Testis (tissue), 3 donors: ENCODE measurements around the gene ABCD4. TPM values are rescaled to one million over a fixed set of nuclear protein-coding genes. Genes with fewer than 3 reads are reported as not detected.

Experiments
- DNase-seq: peaks from one replicate; pipeline ENCODE4 v3.0.0-alpha.2; 2019
- H3K27ac ChIP-seq, 2 donors: fragments of 200-600 bp; sonication (generic); one replicate each; pipeline ENCODE4 v1.5.1; 2019
- H3K27me3 ChIP-seq: fragments of 200-600 bp; sonication (generic); one replicate; pipeline ENCODE4 v1.5.1; 2019
- H3K36me3 ChIP-seq: fragments of 200-600 bp; sonication (generic); one replicate; pipeline ENCODE4 v1.5.1; 2017; ENCODE audit warnings: low read depth; ENCODE audit errors: missing control alignments
- H3K4me1 ChIP-seq: fragments of 200-600 bp; sonication (generic); one replicate; pipeline ENCODE4 v1.5.1; 2019
- H3K4me3 ChIP-seq, 2 donors: fragments of 200-600 bp; sonication (generic); one replicate each; pipeline ENCODE4 v1.5.1; 2017 to 2019
- H3K9me3 ChIP-seq: fragments of 200-600 bp; sonication (generic); one replicate; pipeline ENCODE4 v1.5.1; 2017
- POLR2A ChIP-seq: fragments of 450-650 bp; IDR thresholded peaks from one replicate; pipeline ENCODE4 v1.6.1; 2017; ENCODE audit warnings: antibody characterized with exemption, mild to moderate bottlenecking, moderate library complexity
- WGBS, 2 donors: methylation state at CpG; one replicate each; pipeline ENCODE4 v1.1.5; 2018; 5-methylcytosine and 5-hydroxymethylcytosine counted together
- intact Hi-C: fragments of 100-400 bp; cut with DNase I; formaldehyde crosslinking; loops from one replicate; pipeline ENCODE4 v1.15.1; 2023; ENCODE audit warnings: low total_unique reads
- polyA plus RNA-seq: library from polyadenylated mRNA; stranded (reverse); fragments of 350-450 nt; fragmentation: Illumina TruSeq; extraction: RNeasy Lipid Tissue Mini Kit (QIAGEN cat#74804); gene quantifications from one replicate; pipeline ENCODE4 v1.2.3, GENCODE V29; 2014; ENCODE audit warnings: low read depth, low replicate concordance; ENCODE audit not compliant: insufficient read depth
- total RNA-seq, 2 donors: library from RNA; depleted of rRNA; stranded (reverse); fragments of >200 nt; gene quantifications; one replicate each; pipeline ENCODE4 v1.2.3, GENCODE V29; 2016
- TF ChIP-seq, protein P1 (sequence below), 3 experiments: fragments of 450-650 bp in 2 of 3; fragments of 200-600 bp in 1 of 3; sonication (generic) in 1 of 3; IDR thresholded peaks; one replicate each; pipeline ENCODE4 v1.5.1; 2016 to 2019; ENCODE audit warnings: antibody characterized with exemption in 3 of 3, mild to moderate bottlenecking in 2 of 3, moderate library complexity in 1 of 3

Gene ABCD4
- total and polyA plus RNA-seq, 3 donors from 2014 or later = 53.8 to 89.4 (median 86.7) TPM

DNA sequence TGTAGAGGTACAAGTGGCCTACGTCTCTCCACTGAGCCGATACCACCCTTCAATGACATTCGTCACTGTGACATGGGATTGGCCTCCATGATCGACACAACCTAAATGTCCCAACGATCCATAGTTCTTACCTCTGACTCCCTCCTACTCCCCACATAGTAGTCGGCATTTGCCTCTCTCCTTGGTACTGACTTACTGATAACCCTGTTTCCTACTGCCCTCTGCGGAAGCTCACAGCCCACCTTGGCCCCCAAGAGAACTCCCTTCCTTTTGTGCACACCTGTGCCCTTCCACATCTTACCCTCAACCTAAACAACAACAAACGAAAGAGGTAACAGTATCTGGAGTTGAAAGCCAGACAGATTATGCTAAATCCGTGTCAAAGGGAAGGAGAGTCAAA lies 39.6 kb downstream of the ABCD4 start:
- Histone ChIP-seq H3K4me1 (no peaks in the 10 kb centered on the region), H3K4me3 (no peak overlapping the region), H3K36me3 (no peaks in the 10 kb centered on the region), H3K9me3 (no peaks in the 10 kb centered on the region), H3K27ac (no peak overlapping the region), H3K27me3 (no peaks in the 10 kb centered on the region)
- no peak for DNase-seq
- intact Hi-C loops = no loop called here
- TF ChIP-seq, protein P1, sequence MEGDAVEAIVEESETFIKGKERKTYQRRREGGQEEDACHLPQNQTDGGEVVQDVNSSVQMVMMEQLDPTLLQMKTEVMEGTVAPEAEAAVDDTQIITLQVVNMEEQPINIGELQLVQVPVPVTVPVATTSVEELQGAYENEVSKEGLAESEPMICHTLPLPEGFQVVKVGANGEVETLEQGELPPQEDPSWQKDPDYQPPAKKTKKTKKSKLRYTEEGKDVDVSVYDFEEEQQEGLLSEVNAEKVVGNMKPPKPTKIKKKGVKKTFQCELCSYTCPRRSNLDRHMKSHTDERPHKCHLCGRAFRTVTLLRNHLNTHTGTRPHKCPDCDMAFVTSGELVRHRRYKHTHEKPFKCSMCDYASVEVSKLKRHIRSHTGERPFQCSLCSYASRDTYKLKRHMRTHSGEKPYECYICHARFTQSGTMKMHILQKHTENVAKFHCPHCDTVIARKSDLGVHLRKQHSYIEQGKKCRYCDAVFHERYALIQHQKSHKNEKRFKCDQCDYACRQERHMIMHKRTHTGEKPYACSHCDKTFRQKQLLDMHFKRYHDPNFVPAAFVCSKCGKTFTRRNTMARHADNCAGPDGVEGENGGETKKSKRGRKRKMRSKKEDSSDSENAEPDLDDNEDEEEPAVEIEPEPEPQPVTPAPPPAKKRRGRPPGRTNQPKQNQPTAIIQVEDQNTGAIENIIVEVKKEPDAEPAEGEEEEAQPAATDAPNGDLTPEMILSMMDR (IDR thresholded peaks at IDR 0.05) = no peak
- no peak for TF ChIP-seq POLR2A
- WGBS, 2 donors = 81 to 83% methylated on average over 9 of the region's 9 CpGs

- 90 to 94% methylated on average over 8 to 9 of the region's 9 CpGs for WGBS, 2 donors
- TF ChIP-seq POLR2A = no peak
- TF ChIP-seq, protein P1 (IDR thresholded peaks at IDR 0.05) = no peak
- intact Hi-C loops = no loop called here
Observed at GRCh38 chr14:74262076-74262475, 40.7 kb downstream of the ABCD4 start.

DNA sequence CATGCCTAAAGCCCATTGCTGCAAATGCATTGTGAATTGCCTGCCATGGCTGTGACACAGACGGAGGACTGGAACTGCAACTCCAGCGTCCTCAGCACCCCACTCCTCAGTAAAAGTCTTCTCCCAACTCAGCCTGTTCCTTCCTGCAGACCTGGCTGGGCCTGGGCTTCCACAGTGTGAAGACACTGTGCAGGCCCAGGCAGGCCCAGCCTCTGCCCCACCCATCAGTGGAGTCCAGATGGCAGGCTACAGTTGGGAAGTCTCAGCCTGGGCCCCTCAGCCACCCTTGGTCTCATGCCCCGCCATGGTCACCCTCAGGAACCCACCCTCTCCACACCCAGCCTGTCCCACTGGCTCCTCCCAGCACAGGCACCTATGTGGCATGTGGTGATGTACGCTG lies 41.4 kb downstream of the ABCD4 start:
- no peaks in the 10 kb centered on the region for H3K36me3 ChIP-seq
- H3K9me3 ChIP-seq = no peaks in the 10 kb centered on the region
- no peak for DNase-seq
- H3K4me3 ChIP-seq = no peak overlapping the region
- no peaks in the 10 kb centered on the region for H3K27me3 ChIP-seq
- no peak for TF ChIP-seq POLR2A
- TF ChIP-seq, protein P1 (IDR thresholded peaks at IDR 0.05) = no peak
- peaks cover 4% of the 10 kb centered on the region for H3K4me1 ChIP-seq
- intact Hi-C loops = no loop called here
- WGBS, 2 donors = 78 to 85% methylated on average over 2 to 4 of the region's 4 CpGs
- no peak overlapping the region for H3K27ac ChIP-seq

More at GRCh38 chr14:74262076-74262475, 40.7 kb downstream of the ABCD4 start:
- DNase-seq = no peak
- H3K9me3 ChIP-seq = no peaks in the 10 kb centered on the region
- H3K4me1 ChIP-seq = peaks cover 2% of the 10 kb centered on the region
- no peaks in the 10 kb centered on the region for H3K27me3 ChIP-seq
- no peak overlapping the region for H3K27ac ChIP-seq
- no peaks in the 10 kb centered on the region for H3K36me3 ChIP-seq
- H3K4me3 ChIP-seq = no peak overlapping the region

DNA sequence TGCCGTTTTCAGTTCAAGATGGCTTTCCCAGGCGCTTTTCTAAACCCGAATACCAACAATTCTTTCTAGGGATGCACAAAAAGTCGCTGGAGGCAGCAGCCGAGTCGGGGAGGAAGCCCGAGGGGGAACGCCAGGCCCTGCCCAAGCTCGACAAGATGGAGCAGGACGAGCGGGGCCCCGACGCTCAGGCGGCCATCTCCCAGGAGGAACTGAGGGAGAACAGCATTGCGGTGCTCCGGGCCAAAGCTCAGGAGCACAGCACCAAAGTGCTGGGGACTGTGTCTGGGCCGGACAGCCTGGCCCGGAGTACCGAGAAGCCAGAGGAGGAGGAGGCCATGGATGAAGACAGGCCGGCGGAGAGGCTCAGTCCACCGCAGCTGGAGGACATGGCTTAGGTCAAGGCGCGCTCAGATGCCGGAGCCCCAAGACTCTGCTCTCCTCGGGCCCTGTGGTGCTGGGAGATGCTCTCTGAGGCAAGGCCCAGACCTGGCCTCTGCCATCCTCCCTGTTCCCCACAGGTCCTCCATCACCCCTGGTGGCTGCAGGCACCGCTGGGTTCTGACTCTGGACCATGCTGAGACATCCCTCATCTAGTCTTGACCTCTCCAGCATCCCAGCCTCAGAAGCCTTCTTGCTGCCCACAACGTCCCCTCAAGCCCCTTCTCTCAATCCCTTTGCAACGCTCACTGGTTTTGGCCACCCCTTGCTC lies 42.1 kb downstream of the ABCD4 start:
- Histone ChIP-seq H3K9me3 (no peaks in the 10 kb centered on the region), H3K36me3 (no peaks in the 10 kb centered on the region), H3K4me3 (no peak overlapping the region), H3K4me1 (peaks cover 4% of the 10 kb centered on the region), H3K27me3 (no peaks in the 10 kb centered on the region), H3K27ac (no peak overlapping the region)
- intact Hi-C loops = no loop called here
- TF ChIP-seq, protein P1 (IDR thresholded peaks at IDR 0.05) = no peak
- no peak for TF ChIP-seq POLR2A
- DNase-seq = no peak
- 92 to 94% methylated on average over 29 of the region's 29 CpGs for WGBS, 2 donors

DNA sequence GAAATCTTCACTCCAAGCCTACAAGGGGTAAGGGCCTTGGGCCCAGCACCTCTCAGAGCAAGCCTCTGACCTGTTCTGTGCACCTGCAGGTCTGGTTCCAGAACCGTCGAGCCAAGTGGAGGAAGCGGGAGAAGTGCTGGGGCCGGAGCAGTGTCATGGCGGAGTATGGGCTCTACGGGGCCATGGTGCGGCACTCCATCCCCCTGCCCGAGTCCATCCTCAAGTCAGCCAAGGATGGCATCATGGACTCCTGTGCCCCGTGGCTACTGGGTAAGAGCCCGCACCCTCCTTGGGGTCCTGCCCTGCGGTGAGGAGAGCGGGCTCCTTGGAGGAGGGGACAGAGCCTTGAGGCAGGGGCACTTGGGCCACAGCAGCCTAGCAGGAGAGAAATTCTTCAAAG lies 43.2 kb downstream of the ABCD4 start:
- Histone ChIP-seq H3K9me3 (no peaks in the 10 kb centered on the region), H3K4me1 (peaks cover 4% of the 10 kb centered on the region), H3K27ac (no peak overlapping the region), H3K4me3 (no peak overlapping the region), H3K36me3 (no peaks in the 10 kb centered on the region), H3K27me3 (no peaks in the 10 kb centered on the region)
- no peak for DNase-seq
- TF ChIP-seq, protein P1 (IDR thresholded peaks at IDR 0.05) = no peak
- TF ChIP-seq POLR2A = no peak
- intact Hi-C loops = loop anchor here (10.0 kb wide), 1 partner anchor 145 kb away; no protein-coding TSS in a partner anchor
- WGBS, 2 donors = 95 to 96% methylated on average over 7 to 12 of the region's 12 CpGs
